Keratinocyte (primary cell): ENCODE data around the gene OR6M1. TPM values are rescaled to one million over a fixed set of nuclear protein-coding genes. Genes with fewer than 3 reads are reported as not detected.

Experiments used
- DNase-seq: peaks from one replicate; pipeline ENCODE4 v3.0.0-alpha.2; 2011; ENCODE audit warnings: low read depth, missing footprints, low spot score
- FAIRE-seq: peaks from 2 replicates; lab custom pipeline; 2011; peaks lifted over from hg19 to GRCh38; lab: Jason Lieb, UNC
- H2AFZ ChIP-seq: 2 replicates; pipeline ENCODE4 v1.6.0; 2012; ENCODE audit warnings: low read length, control low read depth, inconsistent platforms; ENCODE audit not compliant: control insufficient read depth
- H3K27ac ChIP-seq: 2 replicates; pipeline ENCODE4 v1.5.1; 2011; ENCODE audit warnings: low read length; ENCODE audit not compliant: control insufficient read depth, insufficient read depth
- H3K27me3 ChIP-seq: 3 replicates; pipeline ENCODE4 v1.6.0; 2011; ENCODE audit warnings: low read length; ENCODE audit not compliant: control insufficient read depth, insufficient read depth; ENCODE audit errors: extremely low read depth
- H3K36me3 ChIP-seq, 2 experiments: 2 replicates in 1 of 2; 3 replicates in 1 of 2; pipeline ENCODE4 v1.5.1; 2011; ENCODE audit warnings: low read length in 2 of 2, mild to moderate bottlenecking in 1 of 2; ENCODE audit not compliant: control insufficient read depth in 2 of 2, insufficient read depth in 2 of 2; ENCODE audit errors: extremely low read depth in 1 of 2
- H3K4me1 ChIP-seq: 3 replicates; pipeline ENCODE4 v1.5.1; 2011; ENCODE audit warnings: low read length; ENCODE audit not compliant: control insufficient read depth, insufficient read depth; ENCODE audit errors: extremely low read depth
- H3K4me2 ChIP-seq: 3 replicates; pipeline ENCODE4 v1.6.0; 2011; ENCODE audit warnings: low read depth, low read length; ENCODE audit not compliant: control insufficient read depth, insufficient read depth; ENCODE audit errors: extremely low read depth
- H3K4me3 ChIP-seq, 3 experiments: fragments of 200-600 bp in 1 of 3; sonication (generic) in 1 of 3; 2 replicates in 2 of 3; 3 replicates in 1 of 3; pipeline ENCODE4 v1.5.1; 2011 to 2016; ENCODE audit warnings: low read length in 3 of 3, mild to moderate bottlenecking in 3 of 3, control low read depth in 2 of 3, inconsistent platforms in 1 of 3, low read depth in 1 of 3, mixed read lengths in 1 of 3, mixed run types in 1 of 3, moderate library complexity in 1 of 3; ENCODE audit not compliant: control insufficient read depth in 2 of 3, insufficient read depth in 2 of 3; ENCODE audit errors: extremely low read depth in 1 of 3
- H3K79me2 ChIP-seq: 2 replicates; pipeline ENCODE4 v1.6.0; 2012; ENCODE audit warnings: low read length; ENCODE audit not compliant: control insufficient read depth, insufficient read depth
- H3K9ac ChIP-seq: 3 replicates; pipeline ENCODE4 v1.6.0; 2011; ENCODE audit warnings: low read length; ENCODE audit not compliant: control insufficient read depth, insufficient read depth; ENCODE audit errors: extremely low read depth
- H3K9me1 ChIP-seq: 3 replicates; pipeline ENCODE4 v1.6.0; 2011; ENCODE audit warnings: low read length; ENCODE audit not compliant: control insufficient read depth, insufficient read depth; ENCODE audit errors: extremely low read depth
- H3K9me3 ChIP-seq: 2 replicates; pipeline ENCODE4 v1.5.1; 2012; ENCODE audit warnings: low read depth, low read length; ENCODE audit not compliant: control insufficient read depth
- H4K20me1 ChIP-seq: 3 replicates; pipeline ENCODE4 v1.6.0; 2011; ENCODE audit warnings: low read length; ENCODE audit not compliant: control insufficient read depth, insufficient read depth; ENCODE audit errors: extremely low read depth
- EZH2 ChIP-seq: IDR thresholded peaks from one replicate; pipeline ENCODE4 v1.6.1; 2012; ENCODE audit warnings: inconsistent platforms, mild to moderate bottlenecking, low read length, moderate library complexity
- dilution Hi-C: fragments of 300-500 bp; cut with MboI; formaldehyde crosslinking; loops from one replicate; pipeline ENCODE4 v1.7.0; 2020; ENCODE audit warnings: low sequenced_read_pairs; ENCODE audit not compliant: extremely low pct_ligation_motif_present
- polyA plus RNA-seq, 5 experiments: library from polyadenylated mRNA; depleted of rRNA in 3 of 5; stranded (reverse) in 3 of 5; stranded (forward) in 1 of 5; unstranded in 1 of 5; fragments of >200 nt; gene quantifications; 1 replicate in 1 of 5; 2 replicates in 3 of 5; 3 replicates in 1 of 5; pipeline versions ENCODE4 v1.2.1 to v1.2.3, GENCODE V29; 2011 to 2012; ENCODE audit warnings: missing spikeins in 2 of 5, low read depth in 1 of 5, low replicate concordance in 1 of 5
- TF ChIP-seq, protein P1 (sequence below), 3 experiments: IDR thresholded peaks in 1 of 3; conservative IDR thresholded peaks in 1 of 3; optimal IDR thresholded peaks in 1 of 3; 2 replicates in 2 of 3; 3 replicates in 1 of 3; pipeline versions ENCODE3 to v1.5.1; 2011; ENCODE audit warnings: low read length in 3 of 3, mild to moderate bottlenecking in 3 of 3, moderate library complexity in 2 of 3, control low read depth in 1 of 3, inconsistent platforms in 1 of 3; ENCODE audit not compliant: insufficient read depth in 2 of 3; ENCODE audit errors: extremely low read depth in 1 of 3

Gene OR6M1
- polyA plus RNA-seq, 1 donor (not counting 4 experiments of a cell fraction or from before 2014, with no cell fraction given) = not detected

DNA sequence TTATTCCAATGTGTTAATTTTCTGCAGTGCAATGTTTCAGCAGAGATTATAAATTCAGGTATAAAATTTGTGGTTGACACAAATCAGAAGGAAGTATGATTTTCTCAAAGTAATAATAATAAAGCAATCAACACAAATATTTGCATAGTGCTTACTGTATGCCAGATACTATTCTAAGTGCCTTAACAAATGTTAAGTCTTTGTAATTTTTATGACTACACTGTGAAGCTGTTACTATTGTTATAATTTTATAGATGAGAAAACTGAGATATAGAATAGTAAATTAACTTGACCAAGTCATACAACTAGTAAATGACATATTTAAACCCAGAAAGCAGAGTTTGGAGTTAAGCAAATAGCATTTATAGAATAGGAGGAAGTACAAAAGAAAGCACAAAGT, 35.4 kb downstream of the OR6M1 start:
- Histone ChIP-seq H3K9ac (no peak overlapping the region), H3K9me3 (no peaks in the 10 kb centered on the region), H3K4me2 (no peak overlapping the region), H3K79me2 (no peaks in the 10 kb centered on the region), H3K4me3 (no peak overlapping the region), H3K9me1 (no peaks in the 10 kb centered on the region), H3K4me1 (no peaks in the 10 kb centered on the region), H3K36me3 (no peaks in the 10 kb centered on the region), H3K27ac (no peak overlapping the region), H2AFZ (no peak overlapping the region), H3K27me3 (no peaks in the 10 kb centered on the region), H4K20me1 (no peaks in the 10 kb centered on the region)
- dilution Hi-C loops = no loop called here
- DNase-seq = no peak
- no peak for TF ChIP-seq EZH2
- TF ChIP-seq, protein P1, sequence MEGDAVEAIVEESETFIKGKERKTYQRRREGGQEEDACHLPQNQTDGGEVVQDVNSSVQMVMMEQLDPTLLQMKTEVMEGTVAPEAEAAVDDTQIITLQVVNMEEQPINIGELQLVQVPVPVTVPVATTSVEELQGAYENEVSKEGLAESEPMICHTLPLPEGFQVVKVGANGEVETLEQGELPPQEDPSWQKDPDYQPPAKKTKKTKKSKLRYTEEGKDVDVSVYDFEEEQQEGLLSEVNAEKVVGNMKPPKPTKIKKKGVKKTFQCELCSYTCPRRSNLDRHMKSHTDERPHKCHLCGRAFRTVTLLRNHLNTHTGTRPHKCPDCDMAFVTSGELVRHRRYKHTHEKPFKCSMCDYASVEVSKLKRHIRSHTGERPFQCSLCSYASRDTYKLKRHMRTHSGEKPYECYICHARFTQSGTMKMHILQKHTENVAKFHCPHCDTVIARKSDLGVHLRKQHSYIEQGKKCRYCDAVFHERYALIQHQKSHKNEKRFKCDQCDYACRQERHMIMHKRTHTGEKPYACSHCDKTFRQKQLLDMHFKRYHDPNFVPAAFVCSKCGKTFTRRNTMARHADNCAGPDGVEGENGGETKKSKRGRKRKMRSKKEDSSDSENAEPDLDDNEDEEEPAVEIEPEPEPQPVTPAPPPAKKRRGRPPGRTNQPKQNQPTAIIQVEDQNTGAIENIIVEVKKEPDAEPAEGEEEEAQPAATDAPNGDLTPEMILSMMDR (optimal IDR thresholded peaks at IDR 0.05 in 1 of 3, IDR thresholded peaks at IDR 0.05 in 1 of 3, conservative IDR thresholded peaks at IDR 0.05 in 1 of 3; ENCODE audit: extremely low read depth in 1 of 3, insufficient read depth in 2 of 3, low read length in 3 of 3) = no peak
- no peak for FAIRE-seq

DNA sequence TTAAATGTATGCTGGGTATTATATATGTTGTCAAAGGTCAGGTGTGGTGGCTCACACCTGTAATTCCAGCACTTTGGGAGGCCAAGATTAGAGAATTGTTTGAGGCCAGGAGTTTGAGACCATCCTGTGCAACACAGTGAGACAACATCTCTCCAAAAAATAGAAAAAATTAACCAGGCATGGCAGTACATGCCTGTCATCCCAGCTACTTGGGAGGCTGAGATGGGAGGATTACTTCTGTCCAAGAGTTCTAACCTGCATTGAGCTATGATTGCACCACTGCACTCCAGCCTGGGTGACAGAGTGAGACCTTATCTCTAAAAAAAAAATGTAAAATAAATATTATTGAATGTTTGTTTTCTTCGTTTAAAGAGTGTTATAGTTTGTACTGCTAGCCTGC, 40.5 kb downstream of the OR6M1 start:
- no peaks in the 10 kb centered on the region for H3K9me1 ChIP-seq
- H2AFZ ChIP-seq = no peak overlapping the region
- no peaks in the 10 kb centered on the region for H3K4me1 ChIP-seq
- dilution Hi-C loops = no loop called here
- no peaks in the 10 kb centered on the region for H4K20me1 ChIP-seq
- no peaks in the 10 kb centered on the region for H3K36me3 ChIP-seq
- no peak overlapping the region for H3K27ac ChIP-seq
- H3K4me3 ChIP-seq = no peak overlapping the region
- no peak overlapping the region for H3K4me2 ChIP-seq
- FAIRE-seq (no peak), DNase-seq (no peak)
- H3K9me3 ChIP-seq = no peaks in the 10 kb centered on the region
- H3K9ac ChIP-seq = no peak overlapping the region
- no peaks in the 10 kb centered on the region for H3K27me3 ChIP-seq
- TF ChIP-seq, protein P1 (optimal IDR thresholded peaks at IDR 0.05 in 1 of 3, IDR thresholded peaks at IDR 0.05 in 1 of 3, conservative IDR thresholded peaks at IDR 0.05 in 1 of 3; ENCODE audit: extremely low read depth in 1 of 3, insufficient read depth in 2 of 3, low read length in 3 of 3) = no peak
- TF ChIP-seq EZH2 = no peak
- H3K79me2 ChIP-seq = no peaks in the 10 kb centered on the region
